Hepatocyte (in vitro differentiated cells): ENCODE measurements around the gene ERC2.

ENCODE experiments used
- EZH2 ChIP-seq: fragments of 200-600 bp; sonication (generic); IDR thresholded peaks from 2 replicates; pipeline ENCODE4 v1.6.1; 2016; ENCODE audit warnings: antibody characterized with exemption, mild to moderate bottlenecking, borderline replicate concordance
- EZH2phosphoT487 ChIP-seq: fragments of 200-600 bp; sonication (generic); IDR thresholded peaks from one replicate; pipeline ENCODE4 v1.6.1; 2018; ENCODE audit warnings: antibody characterized with exemption, mild to moderate bottlenecking, low read depth, moderate library complexity; ENCODE audit not compliant: unreplicated experiment, severe bottlenecking
- TF ChIP-seq, protein P1 (sequence below): fragments of 200-600 bp; sonication (generic); IDR thresholded peaks from 2 replicates; pipeline ENCODE4 v1.5.1; 2016; ENCODE audit warnings: antibody characterized with exemption, mild to moderate bottlenecking; ENCODE audit not compliant: poor library complexity

DNA sequence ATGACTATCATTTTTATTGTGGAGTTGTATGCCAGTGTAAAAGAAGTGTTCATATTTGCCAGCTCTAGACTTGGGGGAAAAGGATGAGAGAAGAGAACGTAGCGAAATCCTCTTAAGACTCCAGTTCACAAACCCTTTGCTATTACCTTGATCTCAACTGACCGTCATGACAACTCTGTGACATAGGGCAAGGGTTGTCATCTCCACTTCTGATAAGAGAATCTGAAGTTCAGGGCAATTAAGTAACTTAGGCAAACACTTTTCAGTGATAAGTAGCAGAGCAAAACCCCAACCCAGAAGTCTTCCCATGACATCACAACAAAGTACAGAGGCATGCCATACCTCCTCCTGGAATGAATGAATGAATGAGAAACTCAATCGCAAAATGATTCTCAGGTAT, 940.9 kb downstream of the ERC2 start:
- TF ChIP-seq EZH2 = no peak
- TF ChIP-seq, protein P1, sequence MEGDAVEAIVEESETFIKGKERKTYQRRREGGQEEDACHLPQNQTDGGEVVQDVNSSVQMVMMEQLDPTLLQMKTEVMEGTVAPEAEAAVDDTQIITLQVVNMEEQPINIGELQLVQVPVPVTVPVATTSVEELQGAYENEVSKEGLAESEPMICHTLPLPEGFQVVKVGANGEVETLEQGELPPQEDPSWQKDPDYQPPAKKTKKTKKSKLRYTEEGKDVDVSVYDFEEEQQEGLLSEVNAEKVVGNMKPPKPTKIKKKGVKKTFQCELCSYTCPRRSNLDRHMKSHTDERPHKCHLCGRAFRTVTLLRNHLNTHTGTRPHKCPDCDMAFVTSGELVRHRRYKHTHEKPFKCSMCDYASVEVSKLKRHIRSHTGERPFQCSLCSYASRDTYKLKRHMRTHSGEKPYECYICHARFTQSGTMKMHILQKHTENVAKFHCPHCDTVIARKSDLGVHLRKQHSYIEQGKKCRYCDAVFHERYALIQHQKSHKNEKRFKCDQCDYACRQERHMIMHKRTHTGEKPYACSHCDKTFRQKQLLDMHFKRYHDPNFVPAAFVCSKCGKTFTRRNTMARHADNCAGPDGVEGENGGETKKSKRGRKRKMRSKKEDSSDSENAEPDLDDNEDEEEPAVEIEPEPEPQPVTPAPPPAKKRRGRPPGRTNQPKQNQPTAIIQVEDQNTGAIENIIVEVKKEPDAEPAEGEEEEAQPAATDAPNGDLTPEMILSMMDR = no peak
- no peak for TF ChIP-seq EZH2phosphoT487
